Measurements from ENCODE around the gene UBAP2.

DNA sequence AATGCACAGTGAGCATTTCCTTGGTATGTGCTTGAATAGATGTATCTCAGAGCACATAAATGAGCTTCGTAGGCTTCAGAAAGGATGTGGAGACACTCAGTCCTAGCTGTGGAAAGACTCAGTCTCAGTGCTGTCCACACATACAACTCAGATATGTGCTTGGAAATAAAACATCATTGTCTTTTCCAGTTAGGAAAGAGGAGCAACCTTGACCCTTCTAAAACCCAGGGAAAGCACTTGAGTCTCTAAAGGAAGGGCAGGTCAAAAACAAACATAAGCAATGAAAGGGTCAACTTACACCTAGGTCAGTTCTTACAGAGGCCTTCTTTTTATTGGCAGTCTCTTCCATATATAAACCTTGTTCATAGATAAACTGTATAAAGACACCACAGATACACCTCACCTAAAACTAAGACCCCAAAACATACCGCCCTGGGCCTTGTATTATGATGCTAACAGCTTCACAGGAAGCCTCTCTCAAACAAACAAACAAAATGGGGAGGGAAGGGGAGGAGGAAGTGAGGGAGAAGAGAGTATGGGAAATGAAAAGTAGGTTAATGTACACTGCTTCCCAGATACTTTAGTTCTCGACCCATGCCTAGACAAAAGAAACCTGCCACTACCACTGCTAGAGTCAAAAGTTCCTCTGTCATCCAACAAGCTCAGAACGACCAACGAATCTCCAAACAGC, 114.4 kb downstream of the UBAP2 start:
- TF ChIP-seq POLR2AphosphoS5 (IDR thresholded peaks at IDR 0.05; ENCODE audit: low read depth, low read length) = no peak
- TF ChIP-seq POLR2A (IDR thresholded peaks at IDR 0.05; ENCODE audit: low read depth, low read length) = no peak
